PC-3 (cell line): ENCODE data around the gene ZNF316. TPM values are rescaled to one million over a fixed set of nuclear protein-coding genes. Genes with fewer than 3 reads are reported as not detected.

Source experiments
- ATAC-seq: fragments of 200-7000 bp; cut with Tn5 transposase; 2 replicates; pipeline ENCODE4 v1.9.1; 2020; ENCODE audit warnings: mild to moderate bottlenecking, moderate library complexity
- BruUV-seq: library from RNA; stranded (reverse); fragments of 400-500 nt; replicated peaks from 2 replicates; lab custom pipeline; 2021; lab: Mats Ljungman, UMichigan
- CTCF ChIA-PET: fragments of 300-600 bp; sonication (Branson Sonifier 250); formaldehyde crosslinking; loops from one replicate; lab custom pipeline; 2022; ENCODE audit warnings: antibody characterized with exemption; lab: Charles Lee
- POLR2A ChIA-PET: fragments of 300-600 bp; sonication (Branson Sonifier 250); formaldehyde crosslinking; loops from one replicate; lab custom pipeline; 2022; ENCODE audit warnings: antibody characterized with exemption; ENCODE audit not compliant: unreplicated experiment; lab: Charles Lee
- DNase-seq: peaks from one replicate; pipeline ENCODE4 v3.0.0-alpha.2; 2015
- H2AFZ ChIP-seq: fragments of 300-600 bp; sonication (generic); 2 replicates; pipeline ENCODE4 v1.6.0; 2016; ENCODE audit warnings: antibody characterized with exemption, low read length
- H3F3A ChIP-seq: fragments of 300-600 bp; sonication (generic); one replicate; pipeline ENCODE4 v1.6.0; 2017; ENCODE audit warnings: antibody characterized with exemption, low read length, control low read depth, mild to moderate bottlenecking; ENCODE audit not compliant: unreplicated experiment
- H3K27ac ChIP-seq: fragments of 300-600 bp; sonication (generic); 2 replicates; pipeline ENCODE4 v1.5.1; 2016; ENCODE audit warnings: mild to moderate bottlenecking, low read length
- H3K27me3 ChIP-seq: fragments of 300-600 bp; sonication (generic); 2 replicates; pipeline ENCODE4 v1.6.1; 2016; ENCODE audit warnings: low read length, mixed read lengths
- H3K36me3 ChIP-seq: fragments of 300-600 bp; sonication (generic); 2 replicates; pipeline ENCODE4 v1.6.1; 2016; ENCODE audit warnings: low read depth, mixed run types, low read length, mixed read lengths
- H3K4me1 ChIP-seq: fragments of 300-600 bp; sonication (generic); 2 replicates; pipeline ENCODE4 v1.5.1; 2016; ENCODE audit warnings: low read length; ENCODE audit not compliant: insufficient read depth
- H3K4me2 ChIP-seq: fragments of 300-600 bp; sonication (generic); 2 replicates; pipeline ENCODE4 v1.6.0; 2016; ENCODE audit warnings: low read length
- H3K4me3 ChIP-seq: fragments of 300-600 bp; sonication (generic); 2 replicates; pipeline ENCODE4 v1.5.1; 2016; ENCODE audit warnings: mild to moderate bottlenecking, low read length, mixed read lengths
- H3K79me2 ChIP-seq: fragments of 300-600 bp; sonication (generic); 2 replicates; pipeline ENCODE4 v1.6.1; 2017; ENCODE audit warnings: low read length, mixed read lengths
- H3K9ac ChIP-seq: fragments of 300-600 bp; sonication (generic); 2 replicates; pipeline ENCODE4 v1.6.0; 2016; ENCODE audit warnings: mild to moderate bottlenecking, low read length
- H3K9me2 ChIP-seq: fragments of 300-600 bp; sonication (generic); replicated peaks from 2 replicates; pipeline ENCODE4 v1.6.1; 2016; ENCODE audit warnings: mixed run types, low read length, mixed read lengths
- H3K9me3 ChIP-seq: fragments of 300-600 bp; sonication (generic); 2 replicates; pipeline ENCODE4 v1.6.1; 2016; ENCODE audit warnings: low read length, mixed read lengths
- H4K20me1 ChIP-seq: fragments of 300-600 bp; sonication (generic); 2 replicates; pipeline ENCODE4 v1.6.1; 2016; ENCODE audit warnings: low read length, mixed read lengths
- EZH2 ChIP-seq: fragments of 300-600 bp; sonication (generic); IDR thresholded peaks from one replicate; pipeline ENCODE4 v1.6.1; 2017; ENCODE audit warnings: antibody characterized with exemption, mild to moderate bottlenecking, low read length; ENCODE audit not compliant: unreplicated experiment
- EZH2phosphoT487 ChIP-seq: fragments of 300-600 bp; sonication (generic); IDR thresholded peaks from 2 replicates; pipeline ENCODE4 v1.6.1; 2018; ENCODE audit warnings: mild to moderate bottlenecking, antibody characterized with exemption, low read length, borderline replicate concordance
- intact Hi-C: fragments of 100-400 bp; cut with micrococcal nuclease; formaldehyde crosslinking; loops from 2 replicates; pipeline ENCODE4 v1.9.0; 2023
- total RNA-seq: library from RNA; depleted of rRNA; stranded (reverse); fragments of >200 nt; gene quantifications from 2 replicates; pipeline ENCODE4 v1.2.3, GENCODE V29; 2014
- TF ChIP-seq, protein P1 (sequence below): fragments of 300-600 bp; sonication (generic); conservative IDR thresholded peaks from 2 replicates; pipeline ENCODE4 v1.5.1; 2017; ENCODE audit warnings: antibody characterized with exemption, low read depth, mild to moderate bottlenecking, low read length

The ZNF316 gene
- total RNA-seq, 1 experiment from 2014 or later = 17.5 TPM

DNA sequence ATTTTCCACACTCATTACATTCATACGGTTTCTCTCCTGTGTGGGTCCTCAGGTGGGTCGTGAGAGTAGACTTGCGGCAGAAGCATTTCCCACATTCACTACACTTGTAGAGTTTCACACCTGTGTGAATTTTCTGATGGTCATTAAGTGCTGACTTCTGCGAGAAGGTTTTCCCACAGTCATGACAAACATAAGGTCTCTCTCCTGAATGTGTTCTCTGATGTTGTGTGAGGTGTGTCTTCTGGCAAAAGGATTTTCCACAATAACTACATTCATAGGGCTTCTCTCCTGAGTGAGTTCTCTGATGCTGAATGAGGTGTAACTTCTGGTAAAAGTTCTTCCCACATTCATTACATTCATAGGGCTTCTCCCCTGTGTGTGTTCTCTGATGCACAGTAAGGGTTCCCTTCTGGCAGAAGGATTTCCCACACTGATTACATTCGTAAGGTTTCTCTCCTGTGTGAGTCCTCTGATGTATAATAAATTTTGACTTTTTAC lies 54.5 kb downstream of the ZNF316 start:
- TF ChIP-seq EZH2phosphoT487 (no peak), EZH2 (no peak)
- TF ChIP-seq, protein P1, sequence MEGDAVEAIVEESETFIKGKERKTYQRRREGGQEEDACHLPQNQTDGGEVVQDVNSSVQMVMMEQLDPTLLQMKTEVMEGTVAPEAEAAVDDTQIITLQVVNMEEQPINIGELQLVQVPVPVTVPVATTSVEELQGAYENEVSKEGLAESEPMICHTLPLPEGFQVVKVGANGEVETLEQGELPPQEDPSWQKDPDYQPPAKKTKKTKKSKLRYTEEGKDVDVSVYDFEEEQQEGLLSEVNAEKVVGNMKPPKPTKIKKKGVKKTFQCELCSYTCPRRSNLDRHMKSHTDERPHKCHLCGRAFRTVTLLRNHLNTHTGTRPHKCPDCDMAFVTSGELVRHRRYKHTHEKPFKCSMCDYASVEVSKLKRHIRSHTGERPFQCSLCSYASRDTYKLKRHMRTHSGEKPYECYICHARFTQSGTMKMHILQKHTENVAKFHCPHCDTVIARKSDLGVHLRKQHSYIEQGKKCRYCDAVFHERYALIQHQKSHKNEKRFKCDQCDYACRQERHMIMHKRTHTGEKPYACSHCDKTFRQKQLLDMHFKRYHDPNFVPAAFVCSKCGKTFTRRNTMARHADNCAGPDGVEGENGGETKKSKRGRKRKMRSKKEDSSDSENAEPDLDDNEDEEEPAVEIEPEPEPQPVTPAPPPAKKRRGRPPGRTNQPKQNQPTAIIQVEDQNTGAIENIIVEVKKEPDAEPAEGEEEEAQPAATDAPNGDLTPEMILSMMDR = no peak
- H3K79me2 ChIP-seq = no peaks in the 10 kb centered on the region
- H3K4me1 ChIP-seq = no peaks in the 10 kb centered on the region
- no peak overlapping the region for H3K4me2 ChIP-seq
- DNase-seq (no peak), ATAC-seq (no peak)
- no peak overlapping the region for H3K27ac ChIP-seq
- H3F3A ChIP-seq = no peaks in the 10 kb centered on the region
- no peak overlapping the region for H3K9ac ChIP-seq
- peaks cover 100% of the 10 kb centered on the region for H3K36me3 ChIP-seq
- H3K9me2 ChIP-seq = no peaks in the 10 kb centered on the region
- intact Hi-C loops = no loop called here
- TSS peak; percentile 3 for BruUV-seq
- ChIA-PET CTCF (no interaction called here), POLR2A (no interaction called here)
- no peak overlapping the region for H2AFZ ChIP-seq
- H3K27me3 ChIP-seq = no peaks in the 10 kb centered on the region
- H3K4me3 ChIP-seq = peak overlapping the region; percentile 24; the same call in 1 of the 2 replicates
- peaks cover 88% of the 10 kb centered on the region for H3K9me3 ChIP-seq
- H4K20me1 ChIP-seq = no peaks in the 10 kb centered on the region

DNA sequence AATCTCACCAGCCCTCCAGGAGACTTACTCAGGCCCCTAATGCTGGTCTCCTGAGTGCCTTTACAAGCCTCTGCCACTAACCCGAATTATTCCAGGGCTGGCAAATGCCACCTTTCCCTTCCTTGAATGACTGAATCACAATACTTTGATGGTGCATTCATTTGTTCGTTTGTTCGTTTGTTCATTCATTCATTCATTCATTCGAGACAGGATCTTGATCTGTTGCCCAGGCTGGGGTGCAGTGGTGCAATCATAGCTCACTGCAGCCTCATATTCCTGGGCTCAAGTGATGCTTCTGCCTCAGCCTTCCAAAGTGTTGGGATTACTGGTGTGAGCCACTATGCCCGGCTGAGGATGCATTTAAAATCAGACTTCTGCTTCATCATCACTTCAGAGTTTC lies 63.7 kb downstream of the ZNF316 start:
- DNase-seq (no peak), ATAC-seq (no peak)
- 0 out of 2 replicates have a peak, but pooled peaks cover 3% of the 10 kb centered on the region for H3K4me1 ChIP-seq
- H3F3A ChIP-seq = no peaks in the 10 kb centered on the region
- H3K4me2 ChIP-seq = no peak overlapping the region
- H3K4me3 ChIP-seq = no peak overlapping the region
- H4K20me1 ChIP-seq = no peaks in the 10 kb centered on the region
- peaks cover 69% of the 10 kb centered on the region for H3K9me3 ChIP-seq
- TF ChIP-seq, protein P1 = no peak
- TF ChIP-seq EZH2phosphoT487 (no peak), EZH2 (no peak)
- CTCF ChIA-PET = no interaction called here
- H3K79me2 ChIP-seq = peaks cover 68% of the 10 kb centered on the region
- POLR2A ChIA-PET = no interaction called here
- H3K9ac ChIP-seq = no peak overlapping the region
- H3K27ac ChIP-seq = no peak overlapping the region
- BruUV-seq = no TSS peak
- no peaks in the 10 kb centered on the region for H3K27me3 ChIP-seq
- intact Hi-C loops = no loop called here
- H3K9me2 ChIP-seq = no peaks in the 10 kb centered on the region
- H2AFZ ChIP-seq = no peak overlapping the region
- peaks cover 90% of the 10 kb centered on the region for H3K36me3 ChIP-seq

DNA sequence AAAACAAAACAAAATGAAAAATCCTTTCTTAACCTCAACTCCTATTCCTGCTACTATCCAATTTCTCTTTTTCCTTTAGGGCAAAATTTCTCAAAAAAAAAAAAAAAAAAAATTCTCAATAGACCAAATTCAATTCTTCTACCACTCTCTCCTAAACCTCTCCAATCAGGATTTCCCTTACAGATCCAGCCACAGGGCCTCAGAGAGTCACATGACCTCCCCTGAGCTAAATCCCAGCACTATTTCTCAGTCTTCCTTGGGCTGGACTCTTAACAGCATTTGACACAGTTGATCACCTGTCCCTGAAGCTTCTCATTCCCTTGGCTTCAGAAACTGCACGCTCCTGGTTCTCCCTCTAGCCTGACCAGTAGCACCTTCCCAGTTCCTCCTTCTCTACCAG lies 64.7 kb downstream of the ZNF316 start:
- H3K4me3 ChIP-seq = no peak overlapping the region
- ChIA-PET CTCF (no interaction called here), POLR2A (no interaction called here)
- no peak overlapping the region for H3K9ac ChIP-seq
- H3K27me3 ChIP-seq = no peaks in the 10 kb centered on the region
- H3K36me3 ChIP-seq = peaks cover 79% of the 10 kb centered on the region
- DNase-seq = no peak
- intact Hi-C loops = no loop called here
- ATAC-seq = no peak
- H3K4me1 ChIP-seq = 0 out of 2 replicates have a peak, but pooled peaks cover 3% of the 10 kb centered on the region
- no peak overlapping the region for H2AFZ ChIP-seq
- H3K4me2 ChIP-seq = no peak overlapping the region
- H3K9me3 ChIP-seq = peaks cover 58% of the 10 kb centered on the region
- H3F3A ChIP-seq = no peaks in the 10 kb centered on the region
- H4K20me1 ChIP-seq = no peaks in the 10 kb centered on the region
- H3K9me2 ChIP-seq = no peaks in the 10 kb centered on the region
- TF ChIP-seq EZH2 (no peak), EZH2phosphoT487 (no peak)
- TF ChIP-seq, protein P1 = no peak
- H3K27ac ChIP-seq = no peak overlapping the region
- H3K79me2 ChIP-seq = peaks cover 78% of the 10 kb centered on the region
- BruUV-seq = no TSS peak
